SU-DHL-6 (cell line): ENCODE data around the gene SMPDL3B.

ENCODE experiments used
- H2AFZ ChIP-seq: fragments of 200-600 bp; sonication (generic); 2 replicates; pipeline ENCODE4 v1.6.1; 2014; ENCODE audit warnings: low read depth, mild to moderate bottlenecking, moderate library complexity, mixed read lengths, antibody characterized with exemption, low read length; ENCODE audit not compliant: severe bottlenecking
- H3F3A ChIP-seq: fragments of 200-600 bp; shearing (Covaris generic); 2 replicates; pipeline ENCODE4 v1.6.0; 2016; ENCODE audit warnings: antibody characterized with exemption, mild to moderate bottlenecking; ENCODE audit not compliant: insufficient read depth
- H3K27ac ChIP-seq: fragments of 200-600 bp; sonication (generic); 2 replicates; pipeline ENCODE4 v1.5.1; 2016; ENCODE audit warnings: low read depth, mild to moderate bottlenecking, low read length, moderate library complexity, mixed read lengths
- H3K27me3 ChIP-seq: fragments of 200-600 bp; sonication (generic), shearing (Covaris generic); 2 replicates; pipeline ENCODE4 v1.6.0; 2014; ENCODE audit warnings: mild to moderate bottlenecking, low read length
- H3K36me3 ChIP-seq: fragments of 200-600 bp; sonication (generic); 2 replicates; pipeline ENCODE4 v1.6.1; 2014; ENCODE audit warnings: mild to moderate bottlenecking, low read length, mixed read lengths
- H3K4me2 ChIP-seq: fragments of 300-600, 200-600 bp; shearing (Covaris generic), sonication (generic); 2 replicates; pipeline ENCODE4 v1.6.0; 2014; ENCODE audit warnings: low read length, low read depth, mild to moderate bottlenecking; ENCODE audit not compliant: poor library complexity, severe bottlenecking
- H3K4me3 ChIP-seq: fragments of 200-600 bp; sonication (generic); 2 replicates; pipeline ENCODE4 v1.5.1; 2014; ENCODE audit warnings: antibody characterized with exemption, low read length, mild to moderate bottlenecking, mixed read lengths; ENCODE audit not compliant: insufficient read depth, poor library complexity, severe bottlenecking
- H3K79me2 ChIP-seq: fragments of 200-600 bp; sonication (generic); 2 replicates; pipeline ENCODE4 v1.6.1; 2014; ENCODE audit warnings: mild to moderate bottlenecking, low read length, moderate library complexity; ENCODE audit not compliant: insufficient read depth
- H3K9ac ChIP-seq: fragments of 200-600 bp; sonication (generic); 2 replicates; pipeline ENCODE4 v1.7.0; 2014; ENCODE audit warnings: mild to moderate bottlenecking, low read length
- H3K9me2 ChIP-seq: fragments of 200-600 bp; sonication (generic); replicated peaks from 2 replicates; pipeline ENCODE4 v1.6.1; 2014; ENCODE audit warnings: low read length; ENCODE audit not compliant: insufficient read depth
- H3K9me3 ChIP-seq: fragments of 200-600 bp; sonication (generic); 2 replicates; pipeline ENCODE4 v1.6.1; 2014; ENCODE audit warnings: low read length, mixed read lengths; ENCODE audit not compliant: insufficient read depth
- H4K20me1 ChIP-seq: fragments of 200-600 bp; sonication (generic); 2 replicates; pipeline ENCODE4 v1.6.1; 2014; ENCODE audit warnings: low read depth, mild to moderate bottlenecking, antibody characterized with exemption, low read length, moderate library complexity, mixed read lengths
- CTCF ChIP-seq: fragments of 200-600 bp; sonication (generic); IDR thresholded peaks from one replicate; pipeline ENCODE4 v1.5.1; 2017; ENCODE audit warnings: antibody characterized with exemption, mild to moderate bottlenecking, low read length, moderate library complexity; ENCODE audit not compliant: insufficient read depth, poor library complexity, severe bottlenecking
- EZH2phosphoT487 ChIP-seq: fragments of 200-600 bp; sonication (generic), shearing (Covaris generic); conservative IDR thresholded peaks from 2 replicates; pipeline ENCODE4 v1.6.1; 2018; ENCODE audit warnings: mild to moderate bottlenecking, antibody characterized with exemption, low read length, moderate library complexity, mixed read lengths

The SMPDL3B gene

GRCh38 chr1:27970401-27970800 is 35.6 kb downstream of the SMPDL3B start:
- Histone ChIP-seq H2AFZ (no peak overlapping the region), H3K4me3 (no peak overlapping the region), H3K9me3 (no peaks in the 10 kb centered on the region), H3K9me2 (no peaks in the 10 kb centered on the region), H3F3A (peaks cover 10% of the 10 kb centered on the region; the same call in 1 of the 2 replicates), H3K4me2 (no peak overlapping the region), H3K27me3 (no peaks in the 10 kb centered on the region), H4K20me1 (no peaks in the 10 kb centered on the region), H3K27ac (no peak overlapping the region), H3K79me2 (no peaks in the 10 kb centered on the region), H3K9ac (no peak overlapping the region), H3K36me3 (peaks cover 13% of the 10 kb centered on the region; the same call in 1 of the 2 replicates)
- TF ChIP-seq CTCF (no peak), EZH2phosphoT487 (no peak)

GRCh38 chr1:27971674-27972073 is 36.9 kb downstream of the SMPDL3B start:
- H3K9ac ChIP-seq = no peak overlapping the region
- no peaks in the 10 kb centered on the region for H3K27me3 ChIP-seq
- no peaks in the 10 kb centered on the region for H4K20me1 ChIP-seq
- H3K9me2 ChIP-seq = no peaks in the 10 kb centered on the region
- no peak overlapping the region for H2AFZ ChIP-seq
- no peak overlapping the region for H3K4me3 ChIP-seq
- TF ChIP-seq CTCF (no peak), EZH2phosphoT487 (no peak)
- H3K9me3 ChIP-seq = no peaks in the 10 kb centered on the region
- peaks cover 10% of the 10 kb centered on the region; the same call in 1 of the 2 replicates for H3F3A ChIP-seq
- H3K4me2 ChIP-seq = no peak overlapping the region
- peaks cover 13% of the 10 kb centered on the region; the same call in 1 of the 2 replicates for H3K36me3 ChIP-seq
- no peaks in the 10 kb centered on the region for H3K79me2 ChIP-seq
- H3K27ac ChIP-seq = no peak overlapping the region

- Histone ChIP-seq H3K79me2 (no peaks in the 10 kb centered on the region), H3K27ac (no peak overlapping the region), H3K9ac (no peak overlapping the region), H3K4me2 (no peak overlapping the region), H3K9me2 (no peaks in the 10 kb centered on the region), H3K4me3 (no peak overlapping the region), H3K36me3 (peaks cover 13% of the 10 kb centered on the region; the same call in 1 of the 2 replicates), H3K27me3 (no peaks in the 10 kb centered on the region), H3F3A (peaks cover 10% of the 10 kb centered on the region; the same call in 1 of the 2 replicates), H4K20me1 (no peaks in the 10 kb centered on the region), H3K9me3 (no peaks in the 10 kb centered on the region), H2AFZ (no peak overlapping the region)
- TF ChIP-seq EZH2phosphoT487 (no peak), CTCF (no peak)
These were observed 37.3 kb downstream of the SMPDL3B start for GRCh38 chr1:27972141-27972540.
